Left hindlimb (tissue), 1 donor: ENCODE data around the gene CNTNAP2.

Source experiments
- DNase-seq: peaks from one replicate; pipeline ENCODE4 v3.0.0-alpha.2; 2018

CNTNAP2 gene

DNA sequence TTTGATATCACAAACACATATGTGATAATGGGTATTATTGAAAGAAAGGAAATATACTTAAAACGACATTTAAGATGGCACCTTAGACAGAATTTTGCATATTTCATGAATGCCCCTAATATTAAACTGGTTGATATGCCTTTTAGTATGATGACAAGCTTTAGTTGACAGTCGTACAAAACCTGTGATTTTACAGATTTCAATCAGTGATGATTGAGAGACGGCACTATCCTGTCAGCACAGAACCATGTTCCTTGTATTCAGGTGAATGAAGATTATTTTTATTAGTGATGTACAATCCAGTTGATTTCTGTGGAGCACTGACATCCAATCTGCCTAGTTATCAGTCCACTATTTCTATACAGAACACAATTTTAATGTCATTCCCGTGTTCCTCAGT is 333.0 kb downstream of the CNTNAP2 start:
- DNase-seq: no peak

- no peak for DNase-seq
Measured at GRCh38 chr7:146455091-146455655, 338.6 kb downstream of the CNTNAP2 start.

DNA sequence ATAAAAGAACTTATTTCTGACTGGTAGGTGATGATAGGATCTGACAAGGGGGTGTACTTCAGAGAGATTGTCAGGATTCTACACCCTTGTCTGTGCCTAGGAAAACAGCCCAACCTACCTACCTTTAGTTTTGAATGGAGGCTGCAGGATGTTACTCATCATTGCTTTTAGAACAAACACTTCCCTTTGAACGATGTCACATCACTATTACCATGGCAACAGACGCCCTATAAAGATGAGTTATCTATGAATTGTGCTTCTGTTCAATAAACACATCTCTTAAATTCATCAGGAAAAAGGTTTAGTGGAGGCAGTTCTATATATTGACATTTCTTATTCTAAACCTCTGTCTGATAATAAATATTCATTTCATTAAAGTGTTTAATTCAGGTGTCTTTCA is 362.4 kb downstream of the CNTNAP2 start:
- DNase-seq: no peak

- DNase-seq: no peak
Measured at GRCh38 chr7:146486519-146486918, 369.9 kb downstream of the CNTNAP2 start.

- DNase-seq: no peak
Measured at GRCh38 chr7:146492017-146492416, 375.4 kb downstream of the CNTNAP2 start.

- no peak for DNase-seq
Measured at GRCh38 chr7:146494952-146495596, 378.5 kb downstream of the CNTNAP2 start.

DNA sequence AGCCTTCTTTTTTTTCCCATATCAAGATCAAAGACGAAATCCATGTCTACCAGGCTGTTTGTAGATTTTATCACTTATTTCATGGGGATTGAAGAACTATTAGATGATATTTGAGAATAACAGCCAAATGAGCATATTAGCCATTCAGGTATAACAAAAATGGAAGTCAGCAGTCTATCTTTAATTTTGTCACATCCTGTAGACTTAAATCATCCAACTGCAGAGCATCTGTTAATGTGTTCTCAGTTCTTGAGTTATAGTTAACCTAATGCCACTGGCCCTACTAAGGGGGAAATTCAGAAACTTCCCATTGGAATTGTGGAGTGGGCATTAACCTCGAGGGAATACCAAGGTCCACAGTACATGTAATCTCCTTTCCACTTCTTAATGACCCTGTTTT is 380.1 kb downstream of the CNTNAP2 start:
- DNase-seq: no peak

- DNase-seq: no peak
Measured at GRCh38 chr7:146499970-146500369, 383.4 kb downstream of the CNTNAP2 start.

- no peak for DNase-seq
Measured at GRCh38 chr7:146503844-146504243, 387.2 kb downstream of the CNTNAP2 start.

GRCh38 chr7:146510088-146510680 is 393.6 kb downstream of the CNTNAP2 start:
- no peak for DNase-seq

DNA sequence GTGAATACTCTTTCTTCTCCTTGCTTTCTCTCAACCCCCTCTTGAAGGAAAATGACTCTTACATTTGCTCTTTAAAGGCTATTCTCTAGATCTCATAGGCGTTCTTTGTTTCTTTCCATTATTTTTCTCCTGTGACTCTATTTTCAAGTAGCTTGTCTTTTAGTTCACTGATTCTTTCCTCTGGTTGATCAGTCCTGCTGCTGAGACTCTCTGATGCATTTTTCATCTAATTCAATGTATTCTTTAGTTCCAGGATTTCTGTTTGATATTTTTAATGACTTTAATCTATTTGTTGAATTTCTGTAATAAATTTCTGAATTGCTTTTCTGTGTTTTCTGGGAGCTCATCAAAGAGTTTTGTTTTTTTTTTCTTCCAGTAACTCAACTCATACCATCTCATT is 397.7 kb downstream of the CNTNAP2 start:
- no peak for DNase-seq

GRCh38 chr7:146528581-146528980 is 412.0 kb downstream of the CNTNAP2 start:
- no peak for DNase-seq

- DNase-seq: no peak
Measured at GRCh38 chr7:146539836-146540235, 423.2 kb downstream of the CNTNAP2 start.

DNA sequence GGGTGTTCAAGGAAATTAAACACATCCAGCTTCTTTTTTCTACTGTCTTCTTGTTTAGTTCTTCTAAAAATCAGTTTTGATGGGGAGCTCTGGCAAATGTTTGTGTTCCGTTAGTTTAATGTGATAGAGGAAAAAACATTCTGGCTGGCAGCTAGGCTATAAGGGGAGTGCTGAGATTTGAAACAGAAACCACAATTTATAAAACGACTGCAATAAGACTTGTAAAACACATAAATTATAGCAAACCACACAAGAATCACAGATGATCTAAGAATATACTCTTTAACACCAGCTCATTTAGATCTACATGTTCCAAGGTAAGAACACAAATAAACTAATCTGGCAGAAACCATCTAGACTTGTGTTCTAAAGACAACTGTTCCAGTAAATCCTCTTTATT is 425.5 kb downstream of the CNTNAP2 start:
- no peak for DNase-seq

GRCh38 chr7:146544748-146545147 is 428.1 kb downstream of the CNTNAP2 start:
- no peak for DNase-seq

DNA sequence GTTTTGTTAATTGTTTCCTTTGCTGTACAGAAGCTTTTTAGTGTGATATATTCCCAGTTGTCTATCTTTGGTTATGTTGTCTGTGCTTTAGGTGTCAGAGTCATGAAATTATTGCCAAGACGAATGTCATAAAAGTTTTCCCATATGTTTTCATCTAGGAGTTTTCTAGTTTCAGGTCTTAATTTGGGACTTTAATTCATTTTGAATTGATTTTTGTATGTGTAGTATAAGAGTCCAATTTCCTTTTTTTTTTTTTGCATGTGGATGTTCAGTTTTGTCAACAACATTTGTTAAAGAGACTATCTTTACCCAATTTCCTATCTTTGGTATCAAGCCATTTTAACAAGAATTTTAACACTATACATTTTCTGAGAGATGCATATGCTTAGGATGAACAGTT is 432.2 kb downstream of the CNTNAP2 start:
- DNase-seq: no peak

DNA sequence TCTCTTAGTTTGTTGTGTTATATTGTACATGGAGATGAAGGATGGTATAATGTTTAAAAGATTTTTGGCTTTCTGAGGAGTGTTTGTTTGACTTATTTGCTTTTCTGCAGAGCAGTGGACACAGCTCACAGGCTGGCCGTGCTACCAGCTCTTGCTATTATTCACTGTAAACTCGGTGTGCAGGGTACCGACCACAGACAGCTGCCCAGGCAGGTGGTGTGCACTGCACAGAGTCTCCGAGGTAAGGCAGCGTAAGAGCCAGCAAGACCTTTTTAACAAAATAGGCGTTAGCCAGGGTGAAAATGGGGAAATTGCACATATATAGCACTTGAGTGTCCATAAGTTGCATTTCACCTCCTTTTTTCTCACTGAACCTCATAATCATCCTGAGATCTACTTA is 438.0 kb downstream of the CNTNAP2 start:
- DNase-seq: no peak

- DNase-seq: no peak
Measured at GRCh38 chr7:146557971-146558469, 441.4 kb downstream of the CNTNAP2 start.

GRCh38 chr7:146565872-146566271 is 449.3 kb downstream of the CNTNAP2 start:
- no peak for DNase-seq

- DNase-seq: no peak
Measured at GRCh38 chr7:146575903-146576302, 459.3 kb downstream of the CNTNAP2 start.

DNA sequence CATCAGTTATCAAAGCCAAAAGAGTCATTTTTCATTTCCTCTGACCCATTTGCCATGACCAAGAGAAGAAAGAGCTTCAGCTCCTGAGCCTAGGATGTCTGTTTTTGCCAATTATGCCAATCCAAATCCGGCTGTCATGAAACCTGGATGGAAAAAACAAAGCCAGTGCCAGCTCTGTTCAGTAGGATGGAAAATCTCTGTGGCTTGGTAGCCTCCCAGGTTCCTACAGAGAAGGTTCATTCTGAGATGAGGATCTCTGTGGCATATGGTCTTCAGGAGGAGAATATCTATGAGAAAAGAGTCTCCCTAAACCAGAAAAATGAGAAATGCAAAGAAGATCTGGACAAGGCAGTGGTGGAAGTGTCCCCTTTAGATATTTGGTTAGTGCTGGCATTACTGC is 475.4 kb downstream of the CNTNAP2 start:
- DNase-seq: no peak

DNA sequence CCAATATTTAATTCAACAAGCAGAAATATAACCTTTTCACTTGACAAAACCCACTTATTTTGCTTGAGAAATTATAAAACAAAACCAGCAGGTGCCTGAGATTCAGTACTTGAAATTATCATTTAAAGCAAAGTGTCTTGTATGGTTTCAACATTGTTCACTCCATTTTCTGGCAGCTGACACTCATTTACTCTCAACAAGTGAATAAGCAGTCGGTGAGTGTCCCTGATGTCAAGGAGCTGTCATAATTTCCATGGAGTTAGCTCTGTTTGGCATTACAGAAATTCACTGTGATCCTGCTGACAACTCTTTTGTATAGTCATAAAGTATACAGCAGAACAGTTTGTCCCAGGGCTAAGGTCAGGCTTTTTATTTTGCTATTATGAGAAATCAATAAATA is 490.0 kb downstream of the CNTNAP2 start:
- DNase-seq: no peak

- no peak for DNase-seq
Measured at GRCh38 chr7:146619641-146620040, 503.0 kb downstream of the CNTNAP2 start.

- no peak for DNase-seq
Measured at GRCh38 chr7:146626912-146627311, 510.3 kb downstream of the CNTNAP2 start.
